PC-9 (cell line): Measurements from ENCODE around the gene DUSP2. TPM values are rescaled to one million over a fixed set of nuclear protein-coding genes. Genes with fewer than 3 reads are reported as not detected.

ENCODE experiments used
- BruUV-seq: library from RNA; stranded (reverse); fragments of 400-500 nt; replicated peaks from 2 replicates; lab custom pipeline; 2021; lab: Mats Ljungman, UMichigan
- CTCF ChIA-PET: fragments of 300-600 bp; sonication (Branson Sonifier 250); formaldehyde crosslinking; loops from one replicate; lab custom pipeline; 2022; ENCODE audit warnings: antibody characterized with exemption; lab: Charles Lee
- POLR2A ChIA-PET: fragments of 300-600 bp; sonication (Branson Sonifier 250); formaldehyde crosslinking; loops from one replicate; lab custom pipeline; 2022; ENCODE audit warnings: antibody characterized with exemption; ENCODE audit not compliant: unreplicated experiment; lab: Charles Lee
- DNase-seq, 2 experiments: peaks; one replicate each; pipeline versions ENCODE4 v3.0.0 to v3.0.0-alpha.2; 2015 to 2022; ENCODE audit warnings: mixed read lengths in 1 of 2
- H2AFZ ChIP-seq: fragments of 200-600 bp; sonication (generic); 2 replicates; pipeline ENCODE4 v1.8.1; 2017; ENCODE audit warnings: antibody characterized with exemption
- H3F3A ChIP-seq: fragments of 200-600 bp; sonication (generic); 2 replicates; pipeline ENCODE4 v1.8.1; 2017; ENCODE audit warnings: antibody characterized with exemption, mild to moderate bottlenecking, low read depth; ENCODE audit not compliant: insufficient read depth
- H3K27ac ChIP-seq: fragments of 200-600 bp; sonication (generic); 2 replicates; pipeline ENCODE4 v1.6.1; 2016; ENCODE audit warnings: mixed run types
- H3K27me3 ChIP-seq: fragments of 200-600 bp; sonication (generic); 2 replicates; pipeline ENCODE4 v1.6.1; 2016; ENCODE audit warnings: low read depth, mixed run types; ENCODE audit not compliant: insufficient read depth
- H3K36me3 ChIP-seq: fragments of 200-600 bp; sonication (generic); 2 replicates; pipeline ENCODE4 v1.6.1; 2016; ENCODE audit warnings: low read depth, mixed run types
- H3K4me1 ChIP-seq: fragments of 200-600 bp; sonication (generic); replicated peaks from 2 replicates; pipeline ENCODE4 v1.6.1; 2016; ENCODE audit warnings: mixed run types; ENCODE audit not compliant: insufficient read depth
- H3K4me2 ChIP-seq: fragments of 200-600 bp; sonication (generic); 2 replicates; pipeline ENCODE4 v1.6.1; 2017; ENCODE audit warnings: mixed run types
- H3K4me3 ChIP-seq: fragments of 200-600 bp; sonication (generic); 2 replicates; pipeline ENCODE4 v1.6.1; 2016; ENCODE audit warnings: mixed run types
- H3K79me2 ChIP-seq: fragments of 200-600 bp; sonication (generic); 2 replicates; pipeline ENCODE4 v1.6.1; 2017; ENCODE audit warnings: low read depth, mixed run types
- H3K9me2 ChIP-seq: fragments of 200-600 bp; sonication (generic); 2 replicates; pipeline ENCODE4 v1.8.1; 2017; ENCODE audit warnings: mild to moderate bottlenecking; ENCODE audit not compliant: insufficient read depth
- H3K9me3 ChIP-seq: fragments of 200-600 bp; sonication (generic); 2 replicates; pipeline ENCODE4 v1.8.1; 2016; ENCODE audit warnings: low read depth; ENCODE audit not compliant: insufficient read depth
- H4K20me1 ChIP-seq: fragments of 200-600 bp; sonication (generic); 2 replicates; pipeline ENCODE4 v1.8.1; 2017; ENCODE audit not compliant: insufficient read depth
- CTCF ChIP-seq: fragments of 200-600 bp; sonication (generic); conservative IDR thresholded peaks from 2 replicates; pipeline ENCODE4 v1.6.1; 2017; ENCODE audit warnings: mixed run types, antibody characterized with exemption, mild to moderate bottlenecking, moderate library complexity
- EZH2 ChIP-seq: fragments of 200-600 bp; sonication (generic); IDR thresholded peaks from 2 replicates; pipeline ENCODE4 v1.8.0; 2017; ENCODE audit warnings: antibody characterized with exemption, low read depth
- intact Hi-C: fragments of 100-400 bp; cut with micrococcal nuclease; formaldehyde crosslinking; loops from one replicate; pipeline ENCODE4 v1.10.0; 2022; ENCODE audit not compliant: unreplicated experiment
- total RNA-seq: library from RNA; stranded (reverse); gene quantifications from 2 replicates; pipeline ENCODE4 v1.2.3, GENCODE V29; 2021

The DUSP2 gene
- total RNA-seq, 1 experiment from 2014 or later: 4.0 TPM

- Histone ChIP-seq H3K27ac (no peak overlapping the region), H3K4me2 (no peak overlapping the region), H2AFZ (no peak overlapping the region), H3K36me3 (no peaks in the 10 kb centered on the region), H3K9me3 (no peaks in the 10 kb centered on the region), H3F3A (no peaks in the 10 kb centered on the region), H3K4me3 (no peak overlapping the region), H3K79me2 (no peaks in the 10 kb centered on the region), H4K20me1 (no peaks in the 10 kb centered on the region), H3K27me3 (peaks cover 40% of the 10 kb centered on the region), H3K9me2 (no peaks in the 10 kb centered on the region), H3K4me1 (peaks cover 5% of the 10 kb centered on the region; the same call in 1 of the 2 replicates)
- DNase-seq: no peak
- BruUV-seq: no TSS peak
- intact Hi-C loops: loop anchor here (5.0 kb wide), 1 partner anchor 37 kb away; no protein-coding TSS in a partner anchor
- TF ChIP-seq CTCF: no peak
- TF ChIP-seq EZH2: no peak
- CTCF ChIA-PET: no interaction called here
- POLR2A ChIA-PET: no interaction called here
Observed at GRCh38 chr2:96114546-96114902, 30.7 kb downstream of the DUSP2 start.

- Histone ChIP-seq H3K4me2 (no peak overlapping the region), H3F3A (no peaks in the 10 kb centered on the region), H3K27ac (no peak overlapping the region), H3K79me2 (no peaks in the 10 kb centered on the region), H4K20me1 (no peaks in the 10 kb centered on the region), H3K4me1 (peaks cover 5% of the 10 kb centered on the region; the same call in 1 of the 2 replicates), H3K27me3 (peaks cover 34% of the 10 kb centered on the region), H3K9me2 (no peaks in the 10 kb centered on the region), H3K9me3 (no peaks in the 10 kb centered on the region), H3K4me3 (no peak overlapping the region), H3K36me3 (no peaks in the 10 kb centered on the region), H2AFZ (no peak overlapping the region)
- TF ChIP-seq EZH2 (no peak), CTCF (no peak)
- DNase-seq: no peak
- no TSS peak for BruUV-seq
- ChIA-PET CTCF (no interaction called here), POLR2A (no interaction called here)
- intact Hi-C loops: loop anchor here (5.0 kb wide), 1 partner anchor 37 kb away; no protein-coding TSS in a partner anchor
Observed at GRCh38 chr2:96113951-96114350, 31.3 kb downstream of the DUSP2 start.

GRCh38 chr2:96113367-96113677 lies 31.9 kb downstream of the DUSP2 start:
- no peaks in the 10 kb centered on the region for H4K20me1 ChIP-seq
- POLR2A ChIA-PET: no interaction called here
- no peak overlapping the region for H2AFZ ChIP-seq
- TF ChIP-seq CTCF (peak; percentile 44; the same call in 1 of the 2 replicates), EZH2 (no peak)
- no peak overlapping the region for H3K27ac ChIP-seq
- H3F3A ChIP-seq: no peaks in the 10 kb centered on the region
- peaks cover 33% of the 10 kb centered on the region for H3K27me3 ChIP-seq
- H3K4me3 ChIP-seq: no peak overlapping the region
- no peaks in the 10 kb centered on the region for H3K9me3 ChIP-seq
- no TSS peak for BruUV-seq
- H3K4me1 ChIP-seq: peaks cover 5% of the 10 kb centered on the region; the same call in 1 of the 2 replicates
- H3K9me2 ChIP-seq: no peaks in the 10 kb centered on the region
- CTCF ChIA-PET: no interaction called here
- no peak overlapping the region for H3K4me2 ChIP-seq
- intact Hi-C loops: loop anchor here (5.0 kb wide), 1 partner anchor 36 kb away; no protein-coding TSS in a partner anchor
- no peaks in the 10 kb centered on the region for H3K36me3 ChIP-seq
- no peaks in the 10 kb centered on the region for H3K79me2 ChIP-seq
- DNase-seq: no peak
